GM13976 (cell line): ENCODE data around the gene CCDC141.
A peak's percentile ranks its signal among the peaks of the same experiment; 100 is the strongest.

ENCODE experiments used
- DNase-seq: peaks from one replicate; pipeline ENCODE4 v3.0.0; 2012; ENCODE audit warnings: low spot score
- in situ Hi-C: fragments of 300-500 bp; cut with MboI; formaldehyde crosslinking; loops from one replicate; pipeline ENCODE4 v1.12.0; 2022; ENCODE audit warnings: low sequenced_read_pairs, mixed read lengths, inconsistent platforms; ENCODE audit not compliant: unreplicated experiment
- TF ChIP-seq, protein P1 (sequence below): IDR thresholded peaks from 2 replicates; pipeline ENCODE4 v1.5.1; 2012; ENCODE audit warnings: borderline replicate concordance, mild to moderate bottlenecking; ENCODE audit not compliant: insufficient read depth; ENCODE audit errors: extremely low read depth, missing control alignments, control extremely low read depth

The CCDC141 gene

DNA sequence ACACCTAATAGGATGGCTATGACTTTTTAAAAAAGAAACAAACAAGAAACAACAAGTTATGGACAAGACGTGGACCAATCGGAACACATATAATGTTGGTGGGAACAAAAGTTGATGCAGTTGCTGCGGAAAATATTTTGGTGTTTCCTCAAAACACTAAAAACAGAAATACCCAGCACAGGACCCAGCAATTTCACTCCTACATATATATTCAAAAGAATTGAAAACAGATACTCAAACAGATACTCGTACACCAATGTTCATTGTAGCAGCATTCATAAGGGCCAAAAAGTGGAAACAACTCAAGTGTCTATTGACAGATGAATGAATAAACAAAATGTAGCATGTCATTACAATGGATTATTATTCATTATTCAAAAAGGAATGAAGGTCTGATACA is 12.1 kb downstream of the CCDC141 start:
- no peak for DNase-seq
- in situ Hi-C loops: no loop called here
- TF ChIP-seq, protein P1, sequence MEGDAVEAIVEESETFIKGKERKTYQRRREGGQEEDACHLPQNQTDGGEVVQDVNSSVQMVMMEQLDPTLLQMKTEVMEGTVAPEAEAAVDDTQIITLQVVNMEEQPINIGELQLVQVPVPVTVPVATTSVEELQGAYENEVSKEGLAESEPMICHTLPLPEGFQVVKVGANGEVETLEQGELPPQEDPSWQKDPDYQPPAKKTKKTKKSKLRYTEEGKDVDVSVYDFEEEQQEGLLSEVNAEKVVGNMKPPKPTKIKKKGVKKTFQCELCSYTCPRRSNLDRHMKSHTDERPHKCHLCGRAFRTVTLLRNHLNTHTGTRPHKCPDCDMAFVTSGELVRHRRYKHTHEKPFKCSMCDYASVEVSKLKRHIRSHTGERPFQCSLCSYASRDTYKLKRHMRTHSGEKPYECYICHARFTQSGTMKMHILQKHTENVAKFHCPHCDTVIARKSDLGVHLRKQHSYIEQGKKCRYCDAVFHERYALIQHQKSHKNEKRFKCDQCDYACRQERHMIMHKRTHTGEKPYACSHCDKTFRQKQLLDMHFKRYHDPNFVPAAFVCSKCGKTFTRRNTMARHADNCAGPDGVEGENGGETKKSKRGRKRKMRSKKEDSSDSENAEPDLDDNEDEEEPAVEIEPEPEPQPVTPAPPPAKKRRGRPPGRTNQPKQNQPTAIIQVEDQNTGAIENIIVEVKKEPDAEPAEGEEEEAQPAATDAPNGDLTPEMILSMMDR: no peak

DNA sequence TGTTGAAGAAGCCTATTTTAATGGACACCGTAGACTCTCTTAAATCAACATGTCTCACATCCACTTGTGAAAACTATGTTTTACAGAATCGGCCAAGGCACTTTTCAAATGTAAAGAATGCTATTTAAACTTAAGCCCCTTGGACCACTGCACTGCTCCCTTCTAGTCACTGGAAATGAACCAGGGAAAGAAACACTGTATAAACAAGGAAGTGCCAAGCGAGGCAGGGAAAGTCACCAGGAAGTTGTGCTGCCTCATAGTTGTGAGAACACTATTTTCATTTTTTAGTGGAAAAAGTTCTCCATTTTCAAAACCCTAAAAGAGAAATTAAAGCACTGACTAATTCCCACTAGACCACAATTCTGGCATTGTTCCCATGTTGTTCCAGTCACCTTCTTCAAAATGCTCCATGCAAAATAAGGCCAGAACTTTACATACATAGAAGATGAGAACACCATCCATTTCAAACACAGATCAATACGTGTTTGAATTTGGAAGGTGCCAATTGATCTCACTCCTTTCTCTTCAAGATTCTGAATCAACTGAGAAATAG is 13.5 kb downstream of the CCDC141 start:
- in situ Hi-C loops: no loop called here
- no peak for DNase-seq
- TF ChIP-seq, protein P1: no peak

DNA sequence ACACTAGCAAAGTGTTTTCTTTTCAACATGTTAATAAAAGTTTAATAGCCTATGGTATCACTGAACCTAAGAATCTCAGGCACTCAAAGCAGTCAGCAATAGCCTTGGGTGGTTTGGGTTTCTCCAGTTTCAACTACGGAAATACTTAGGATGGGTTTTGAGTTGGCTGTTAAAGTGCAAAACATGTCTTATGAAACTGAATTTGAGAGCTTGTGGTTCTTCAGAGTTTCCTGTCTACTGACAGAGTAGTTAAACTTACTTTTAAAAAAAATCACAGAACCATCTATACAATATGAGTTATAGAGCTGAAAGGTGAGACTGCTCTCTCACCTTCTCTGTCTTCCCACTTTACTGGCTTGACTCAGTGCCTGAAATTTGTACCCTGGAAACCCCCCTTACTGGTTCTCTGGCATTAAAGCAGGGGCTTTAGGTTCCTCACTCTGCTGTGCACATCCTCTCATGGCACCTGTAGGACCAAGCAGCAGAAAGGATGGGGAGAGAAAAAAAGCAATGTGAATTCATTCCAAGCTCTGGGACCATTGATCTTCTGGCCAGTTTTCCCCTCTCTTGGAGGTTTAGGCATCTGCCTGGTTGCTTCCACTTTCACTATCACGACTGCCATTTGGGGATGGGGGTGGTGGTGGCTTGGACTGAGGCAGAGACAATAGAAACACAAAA is 18.1 kb downstream of the CCDC141 start:
- in situ Hi-C loops: no loop called here
- TF ChIP-seq, protein P1: no peak
- no peak for DNase-seq

DNA sequence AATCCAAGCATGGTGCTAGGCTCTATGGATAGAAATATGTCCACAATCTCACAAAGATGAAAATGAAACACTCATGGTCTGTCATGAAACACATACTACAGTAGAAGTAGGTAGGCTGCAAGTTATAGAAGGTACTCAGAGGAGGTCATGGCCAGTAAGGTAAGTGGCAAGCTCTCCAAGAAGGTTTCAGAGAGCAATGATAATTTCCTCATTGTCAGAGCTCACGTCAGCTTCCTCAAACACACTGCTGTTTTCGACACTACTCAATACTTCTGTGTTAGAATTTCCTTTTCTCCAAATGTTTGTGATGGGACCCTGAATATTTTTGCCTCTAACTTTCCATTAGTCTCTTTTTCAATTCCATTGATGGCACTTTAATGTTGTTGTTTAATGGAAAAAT is 25.5 kb downstream of the CCDC141 start:
- no peak for DNase-seq
- TF ChIP-seq, protein P1: no peak
- in situ Hi-C loops: no loop called here

DNA sequence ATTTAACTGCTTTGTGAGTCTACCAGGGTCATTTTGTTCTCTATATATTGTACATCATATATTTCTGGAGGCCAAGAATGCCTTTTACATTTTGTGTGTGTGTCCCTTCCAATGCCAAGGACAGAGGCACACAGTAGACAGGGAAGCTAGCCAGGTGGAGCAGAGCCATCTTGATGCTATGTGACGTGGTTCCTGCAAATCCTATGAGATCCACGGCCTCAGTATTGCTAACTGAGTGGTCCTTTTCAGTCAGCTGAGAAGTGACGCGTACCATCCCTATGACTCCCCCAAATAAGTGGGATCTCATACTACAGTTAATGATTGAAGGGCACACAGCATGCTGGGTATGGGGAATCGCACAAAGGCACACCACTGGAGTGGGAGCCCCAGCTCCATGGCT is 27.3 kb downstream of the CCDC141 start:
- DNase-seq: no peak
- in situ Hi-C loops: no loop called here
- TF ChIP-seq, protein P1: no peak

DNA sequence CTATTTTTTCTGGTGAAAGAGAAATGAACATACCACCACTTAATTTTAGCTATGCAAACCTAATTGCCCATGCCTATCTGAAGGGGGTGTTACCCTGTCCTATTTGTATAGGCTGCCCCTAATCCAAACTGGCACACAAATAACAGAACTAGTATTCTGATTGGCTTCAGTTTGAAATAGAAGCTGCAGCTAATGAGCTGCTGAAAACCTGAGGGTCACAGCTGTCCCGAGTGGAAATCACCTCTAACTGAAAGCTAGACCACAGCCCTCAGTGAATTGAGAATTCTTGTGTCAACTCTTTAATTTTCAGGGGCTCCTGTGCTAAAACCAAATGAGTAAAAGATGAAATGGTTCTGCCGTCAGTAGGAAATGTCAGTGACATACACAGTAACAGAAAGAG is 28.7 kb downstream of the CCDC141 start:
- in situ Hi-C loops: no loop called here
- TF ChIP-seq, protein P1: no peak
- DNase-seq: peak; percentile 13
